ENCODE measurements around the gene CHST11. TPM values are rescaled to one million over a fixed set of nuclear protein-coding genes. Genes with fewer than 3 reads are reported as not detected.

The CHST11 gene
- total RNA-seq, 1 donor from 2014 or later = 15.5 TPM

DNA sequence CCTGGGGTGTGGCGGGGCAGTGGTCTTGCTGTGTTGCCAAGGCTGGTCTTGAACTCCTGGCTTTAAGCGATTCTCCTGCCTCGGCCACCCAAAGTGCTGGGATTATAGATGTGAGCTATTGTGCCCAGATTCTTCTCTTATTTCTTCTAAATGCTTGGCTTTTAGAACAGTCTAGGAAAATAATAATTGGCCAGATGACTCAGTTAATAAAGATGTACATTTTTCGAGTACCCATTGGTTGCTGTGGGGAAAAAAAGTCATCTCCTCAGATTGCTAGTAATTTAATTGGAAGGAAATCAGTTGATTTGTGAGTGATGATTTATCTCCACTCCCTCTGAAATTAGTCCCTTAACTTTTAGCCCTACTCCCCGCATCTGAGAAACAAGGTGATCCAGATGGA lies 45.5 kb downstream of the CHST11 start:
- Mint-ChIP-seq H3K27me3 (no peaks in the 10 kb centered on the region), H3K4me3 (no peak overlapping the region), H3K27ac (no peak overlapping the region), H3K4me1 (ENCODE audit: unreplicated experiment) (peaks cover 67% of the 10 kb centered on the region), H3K9me3 (no peaks in the 10 kb centered on the region), H3K36me3 (no peaks in the 10 kb centered on the region)
- no peak for DNase-seq (ENCODE audit: extremely low spot score, unreplicated experiment)
- TF ChIP-seq, protein P1, sequence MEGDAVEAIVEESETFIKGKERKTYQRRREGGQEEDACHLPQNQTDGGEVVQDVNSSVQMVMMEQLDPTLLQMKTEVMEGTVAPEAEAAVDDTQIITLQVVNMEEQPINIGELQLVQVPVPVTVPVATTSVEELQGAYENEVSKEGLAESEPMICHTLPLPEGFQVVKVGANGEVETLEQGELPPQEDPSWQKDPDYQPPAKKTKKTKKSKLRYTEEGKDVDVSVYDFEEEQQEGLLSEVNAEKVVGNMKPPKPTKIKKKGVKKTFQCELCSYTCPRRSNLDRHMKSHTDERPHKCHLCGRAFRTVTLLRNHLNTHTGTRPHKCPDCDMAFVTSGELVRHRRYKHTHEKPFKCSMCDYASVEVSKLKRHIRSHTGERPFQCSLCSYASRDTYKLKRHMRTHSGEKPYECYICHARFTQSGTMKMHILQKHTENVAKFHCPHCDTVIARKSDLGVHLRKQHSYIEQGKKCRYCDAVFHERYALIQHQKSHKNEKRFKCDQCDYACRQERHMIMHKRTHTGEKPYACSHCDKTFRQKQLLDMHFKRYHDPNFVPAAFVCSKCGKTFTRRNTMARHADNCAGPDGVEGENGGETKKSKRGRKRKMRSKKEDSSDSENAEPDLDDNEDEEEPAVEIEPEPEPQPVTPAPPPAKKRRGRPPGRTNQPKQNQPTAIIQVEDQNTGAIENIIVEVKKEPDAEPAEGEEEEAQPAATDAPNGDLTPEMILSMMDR (conservative IDR thresholded peaks at IDR 0.05) = no peak

DNA sequence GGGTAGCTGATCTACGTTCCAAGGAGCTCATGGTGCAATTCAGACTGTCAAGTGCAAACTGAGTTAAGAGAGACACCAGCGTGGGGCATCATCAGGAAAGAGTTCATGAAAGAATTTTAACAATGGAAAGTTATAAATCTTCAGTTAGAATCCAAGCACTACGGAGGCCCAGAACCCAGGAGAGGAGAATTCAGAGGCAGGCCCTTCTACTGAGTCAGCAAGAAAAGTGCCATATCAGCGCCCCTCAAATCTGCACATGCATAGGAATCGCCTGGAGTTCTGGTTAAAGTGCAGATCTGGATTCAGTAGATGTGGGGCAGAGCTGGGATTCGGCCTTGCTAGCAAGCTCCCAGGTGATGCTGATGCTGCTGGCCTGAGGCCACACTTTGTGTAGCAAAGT lies 45.9 kb downstream of the CHST11 start:
- TF ChIP-seq, protein P1 (conservative IDR thresholded peaks at IDR 0.05) = no peak
- Mint-ChIP-seq H3K27me3 (no peaks in the 10 kb centered on the region), H3K36me3 (no peaks in the 10 kb centered on the region), H3K27ac (no peak overlapping the region), H3K4me3 (no peak overlapping the region), H3K4me1 (ENCODE audit: unreplicated experiment) (peaks cover 63% of the 10 kb centered on the region), H3K9me3 (no peaks in the 10 kb centered on the region)
- no peak for DNase-seq (ENCODE audit: extremely low spot score, unreplicated experiment)

DNA sequence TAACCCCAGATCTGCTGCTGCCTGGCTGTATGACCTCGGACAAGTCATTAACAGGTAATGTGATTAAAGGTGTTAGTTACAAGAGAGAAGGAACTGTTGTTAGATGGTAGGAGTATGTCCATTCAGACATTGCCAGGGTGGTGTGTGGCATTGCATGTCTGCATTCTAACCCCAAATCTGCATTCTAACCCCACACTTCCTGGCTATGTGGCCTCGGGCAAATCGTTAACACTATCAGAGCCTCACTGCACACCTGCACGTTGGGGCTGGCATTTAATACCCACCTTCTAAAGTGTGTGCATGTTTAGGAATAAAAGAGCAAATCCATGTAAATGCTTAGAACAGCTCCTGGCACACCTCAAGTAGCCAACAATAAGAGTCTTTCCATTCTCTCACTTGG lies 46.4 kb downstream of the CHST11 start:
- no peak overlapping the region for H3K27ac Mint-ChIP-seq
- no peak for DNase-seq (ENCODE audit: extremely low spot score, unreplicated experiment)
- no peak overlapping the region for H3K4me3 Mint-ChIP-seq
- no peaks in the 10 kb centered on the region for H3K9me3 Mint-ChIP-seq
- H3K4me1 Mint-ChIP-seq (ENCODE audit: unreplicated experiment) = peaks cover 62% of the 10 kb centered on the region
- no peaks in the 10 kb centered on the region for H3K36me3 Mint-ChIP-seq
- H3K27me3 Mint-ChIP-seq = no peaks in the 10 kb centered on the region
- TF ChIP-seq, protein P1 (conservative IDR thresholded peaks at IDR 0.05) = no peak

DNA sequence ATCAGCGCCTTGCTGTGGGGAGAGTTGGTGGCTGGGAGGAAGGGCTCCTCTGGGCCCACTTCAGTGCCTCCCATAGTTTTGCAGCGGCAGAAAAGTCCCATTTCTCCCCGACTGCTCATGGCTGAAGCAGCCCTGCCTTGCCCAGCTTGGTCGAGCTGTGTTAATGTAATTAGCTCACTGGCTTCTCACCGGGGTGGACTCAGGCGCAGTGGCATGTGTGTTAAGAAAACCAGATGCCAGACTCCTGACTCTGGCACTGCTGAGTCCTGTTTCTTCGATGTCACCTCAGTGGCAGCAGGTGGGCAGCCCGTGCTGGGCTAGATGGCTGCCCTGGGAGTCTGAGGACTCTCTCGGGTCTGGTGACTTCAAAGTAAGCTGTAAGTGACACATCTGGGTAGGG lies 47.4 kb downstream of the CHST11 start:
- no peak for DNase-seq (ENCODE audit: extremely low spot score, unreplicated experiment)
- Mint-ChIP-seq H3K4me3 (no peak overlapping the region), H3K4me1 (ENCODE audit: unreplicated experiment) (peaks cover 56% of the 10 kb centered on the region), H3K9me3 (peaks cover 5% of the 10 kb centered on the region), H3K36me3 (peaks cover 6% of the 10 kb centered on the region), H3K27ac (no peak overlapping the region), H3K27me3 (no peaks in the 10 kb centered on the region)
- TF ChIP-seq, protein P1 (conservative IDR thresholded peaks at IDR 0.05) = no peak

DNA sequence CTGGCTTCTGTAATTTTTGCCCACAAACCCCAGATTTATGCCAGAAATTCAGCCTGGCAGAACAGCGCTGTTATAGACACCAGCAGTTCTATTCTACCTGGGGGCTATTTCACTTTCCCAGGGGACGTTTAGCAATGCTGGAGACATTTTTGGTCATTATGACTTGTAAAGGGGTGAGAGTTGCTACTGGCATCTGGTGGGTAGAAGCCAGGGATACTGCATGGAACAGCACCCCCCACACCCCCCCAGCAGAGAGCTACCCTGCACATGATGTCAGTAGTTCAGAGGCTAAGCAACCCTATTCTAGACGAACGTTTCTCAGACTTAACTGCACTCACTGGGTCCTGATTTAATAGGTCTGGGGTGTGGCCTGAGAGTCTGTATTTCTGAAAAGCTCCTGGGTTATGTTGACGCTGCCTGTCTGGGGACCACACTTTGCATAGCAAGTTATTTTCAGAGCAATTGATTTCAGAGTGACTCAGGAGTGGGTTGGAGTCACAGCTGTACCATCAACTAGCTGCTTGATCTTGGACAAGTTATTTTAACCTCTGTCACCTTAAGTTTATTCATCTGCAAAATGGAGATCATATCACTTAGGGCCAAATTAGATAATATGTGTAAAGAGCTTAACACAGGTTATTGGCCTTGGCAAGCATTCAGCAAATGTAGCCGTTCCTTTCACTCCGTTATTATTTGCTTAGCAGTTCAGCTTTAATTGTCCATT lies 48.5 kb downstream of the CHST11 start:
- Mint-ChIP-seq H3K27me3 (no peaks in the 10 kb centered on the region), H3K4me1 (ENCODE audit: unreplicated experiment) (peaks cover 52% of the 10 kb centered on the region), H3K36me3 (peaks cover 6% of the 10 kb centered on the region), H3K4me3 (no peak overlapping the region), H3K9me3 (peaks cover 6% of the 10 kb centered on the region), H3K27ac (no peak overlapping the region)
- TF ChIP-seq, protein P1 (conservative IDR thresholded peaks at IDR 0.05) = no peak
- no peak for DNase-seq (ENCODE audit: extremely low spot score, unreplicated experiment)
